ENCODE data around the gene ELAVL1. TPM values are rescaled to one million over a fixed set of nuclear protein-coding genes. Genes with fewer than 3 reads are reported as not detected.

Gene ELAVL1
- total and polyA plus RNA-seq, 2 donors (not counting 1 experiment from before 2014, with no cell fraction given): 21.8 to 63.5 TPM

DNA sequence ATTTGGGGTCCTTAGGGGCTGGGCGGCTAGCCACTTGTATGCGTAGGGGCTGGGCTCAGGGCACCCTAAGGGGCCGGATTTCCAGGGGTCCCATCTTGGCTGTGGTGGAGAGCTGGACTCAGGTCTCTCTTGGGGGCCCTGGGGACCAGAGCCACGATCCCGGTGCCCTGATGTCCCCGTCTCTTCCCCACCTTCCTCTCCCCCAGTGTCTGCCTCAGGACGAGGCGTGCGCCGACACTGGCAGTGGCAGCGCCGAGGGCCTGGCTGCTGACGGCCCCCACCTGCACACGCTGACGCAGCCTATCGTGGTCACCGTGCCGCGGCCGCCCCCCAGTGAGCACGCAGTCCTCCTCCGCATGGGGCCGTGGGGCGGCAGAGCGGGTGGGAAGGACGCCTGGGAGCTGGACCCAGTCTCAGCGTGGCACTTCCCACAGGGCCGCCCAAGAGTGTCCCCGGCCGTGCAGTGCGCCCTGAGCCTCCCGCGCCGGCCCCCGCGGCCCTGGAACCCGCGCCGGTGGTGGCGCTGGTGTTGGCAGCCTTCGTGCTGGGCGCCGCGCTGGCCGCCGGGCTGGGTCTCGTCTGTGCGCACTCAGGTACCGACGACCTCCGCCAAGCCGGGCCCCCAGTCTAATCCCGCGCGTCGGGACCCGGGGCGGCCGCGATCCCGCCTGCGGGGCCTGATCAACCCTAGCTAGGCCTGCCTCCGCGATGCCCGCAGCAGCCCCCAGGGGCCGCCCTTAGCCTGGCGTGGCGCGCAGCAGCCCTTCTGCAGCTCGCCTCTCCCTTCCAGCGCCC is 88.0 kb downstream of the ELAVL1 start:
- Histone ChIP-seq H3K4me3 (ENCODE audit: control extremely low read depth in 1 of 5, extremely low read depth in 1 of 5, insufficient read depth in 1 of 5, low read depth in 2 of 5, low read length in 4 of 5) (peak overlapping the region in 4 of 5 experiments; percentile 3 to 48 (median 18)), H3K27ac (ENCODE audit: low read length in 2 of 2) (no peak overlapping the region), H4K20me1 (ENCODE audit: control insufficient read depth, insufficient read depth, low read length, poor library complexity, severe bottlenecking) (peaks cover 53% of the 10 kb centered on the region), H2AFZ (ENCODE audit: insufficient read depth, low read depth, low read length, poor library complexity, severe bottlenecking) (peak overlapping the region; percentile 61), H3K79me2 (ENCODE audit: control insufficient read depth, insufficient read depth, low read length) (peaks cover 3% of the 10 kb centered on the region), H3K9ac (ENCODE audit: low read length) (peak overlapping the region; percentile 52), H3K4me2 (replicated peaks; ENCODE audit: low read depth, low read length, poor library complexity, severe bottlenecking) (peak overlapping the region; percentile 87), H3K9me3 (ENCODE audit: control extremely low read depth in 1 of 3, control insufficient read depth in 2 of 3, insufficient read depth in 1 of 3, low read length in 2 of 3) (peaks cover 0 to 28% (median 0%) of the 10 kb centered on the region in 3 donors), H3K27me3 (replicated peaks in 1 of 4; ENCODE audit: control extremely low read depth in 1 of 4, control insufficient read depth in 3 of 4, insufficient read depth in 4 of 4, low read length in 3 of 4) (peaks cover 0 to 47% (median 25%) of the 10 kb centered on the region in 4 experiments), H3K4me1 (ENCODE audit: control insufficient read depth in 2 of 2, insufficient read depth in 2 of 2, low read length in 2 of 2) (peaks cover 57 to 58% of the 10 kb centered on the region in 2 donors), H3K36me3 (replicated peaks in 1 of 2; ENCODE audit: control extremely low read depth in 1 of 2, control insufficient read depth in 1 of 2, extremely low read depth in 1 of 2, insufficient read depth in 2 of 2, low read length in 1 of 2) (peaks cover 0 to 5% of the 10 kb centered on the region in 2 experiments)
- TF ChIP-seq EZH2 (IDR thresholded peaks at IDR 0.05; ENCODE audit: borderline replicate concordance, insufficient read depth, low read depth, low read length, poor library complexity, severe bottlenecking): peak; percentile 63
- TF ChIP-seq, protein P1, sequence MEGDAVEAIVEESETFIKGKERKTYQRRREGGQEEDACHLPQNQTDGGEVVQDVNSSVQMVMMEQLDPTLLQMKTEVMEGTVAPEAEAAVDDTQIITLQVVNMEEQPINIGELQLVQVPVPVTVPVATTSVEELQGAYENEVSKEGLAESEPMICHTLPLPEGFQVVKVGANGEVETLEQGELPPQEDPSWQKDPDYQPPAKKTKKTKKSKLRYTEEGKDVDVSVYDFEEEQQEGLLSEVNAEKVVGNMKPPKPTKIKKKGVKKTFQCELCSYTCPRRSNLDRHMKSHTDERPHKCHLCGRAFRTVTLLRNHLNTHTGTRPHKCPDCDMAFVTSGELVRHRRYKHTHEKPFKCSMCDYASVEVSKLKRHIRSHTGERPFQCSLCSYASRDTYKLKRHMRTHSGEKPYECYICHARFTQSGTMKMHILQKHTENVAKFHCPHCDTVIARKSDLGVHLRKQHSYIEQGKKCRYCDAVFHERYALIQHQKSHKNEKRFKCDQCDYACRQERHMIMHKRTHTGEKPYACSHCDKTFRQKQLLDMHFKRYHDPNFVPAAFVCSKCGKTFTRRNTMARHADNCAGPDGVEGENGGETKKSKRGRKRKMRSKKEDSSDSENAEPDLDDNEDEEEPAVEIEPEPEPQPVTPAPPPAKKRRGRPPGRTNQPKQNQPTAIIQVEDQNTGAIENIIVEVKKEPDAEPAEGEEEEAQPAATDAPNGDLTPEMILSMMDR (IDR thresholded peaks at IDR 0.05): peak; percentile 75
- DNase-seq (peak; percentile 80), ATAC-seq (ENCODE audit: low read depth) (no peak)
- Mint-ChIP-seq H3K4me1 (peaks cover 42% of the 10 kb centered on the region), H3K27ac (peak overlapping the region; percentile 70), H3K27me3 (peaks cover 24% of the 10 kb centered on the region), H3K4me3 (peak overlapping the region; percentile 82), H3K9me3 (ENCODE audit: insufficient read depth) (no peaks in the 10 kb centered on the region)
- 2% methylated on average over 70 of the region's 71 CpGs for WGBS (ENCODE audit: insufficient coverage)
- intact Hi-C loops (cut with micrococcal nuclease): no loop called here
- ChIA-PET POLR2A (interaction anchor here (0.5 to 1.7 kb wide), 2 partner anchors 14 to 1329 kb away, joined by 6 read pairs; partner anchors contain the start of gene MAP2K7), CTCF (interaction anchor here (0.7 to 3.7 kb wide), 9 partner anchors 9 to 88 kb away, joined by 3 to 21 read pairs (median 3); partner anchors contain the start of genes MAP2K7 and TIMM44)

DNA sequence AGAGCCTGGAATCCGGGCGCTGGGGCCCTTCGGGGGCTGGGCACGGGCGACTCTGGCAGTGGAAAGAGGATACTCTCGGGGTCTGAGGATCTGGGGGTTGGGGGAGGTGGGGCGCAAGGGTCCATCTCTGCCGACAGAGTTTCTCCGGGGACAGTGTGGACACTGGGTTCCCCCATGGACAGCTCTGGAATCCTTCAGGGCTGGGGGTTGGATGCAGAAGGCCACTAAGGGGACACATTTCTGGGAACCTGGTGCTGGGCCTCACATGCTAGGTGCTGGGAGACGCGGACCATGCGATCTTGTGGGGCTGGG is 88.5 kb downstream of the ELAVL1 start:
- ChIA-PET POLR2A (interaction anchor here (1.7 kb wide), 1 partner anchor 13 kb away, joined by 6 read pairs; the partner anchor contains the start of gene MAP2K7), CTCF (interaction anchor here (1.0 to 3.7 kb wide), 3 partner anchors 9 to 44 kb away, joined by 3 to 21 read pairs (median 3); partner anchors contain the start of gene TIMM44)
- peaks cover 51% of the 10 kb centered on the region for H4K20me1 ChIP-seq (ENCODE audit: control insufficient read depth, insufficient read depth, low read length, poor library complexity, severe bottlenecking)
- H3K4me2 ChIP-seq (replicated peaks; ENCODE audit: low read depth, low read length, poor library complexity, severe bottlenecking): peak overlapping the region; percentile 87
- 5% methylated on average over 12 of the region's 12 CpGs for WGBS (ENCODE audit: insufficient coverage)
- Mint-ChIP-seq H3K27ac (peak overlapping the region; percentile 41), H3K9me3 (ENCODE audit: insufficient read depth) (no peaks in the 10 kb centered on the region), H3K4me1 (peaks cover 38% of the 10 kb centered on the region), H3K4me3 (peak overlapping the region; percentile 82), H3K27me3 (peaks cover 24% of the 10 kb centered on the region)
- DNase-seq (no peak), ATAC-seq (ENCODE audit: low read depth) (no peak)
- intact Hi-C loops (cut with micrococcal nuclease): no loop called here
- peak overlapping the region in 3 of 5 experiments; percentile 18 to 48 (median 18) for H3K4me3 ChIP-seq (ENCODE audit: control extremely low read depth in 1 of 5, extremely low read depth in 1 of 5, insufficient read depth in 1 of 5, low read depth in 2 of 5, low read length in 4 of 5)
- H2AFZ ChIP-seq (ENCODE audit: insufficient read depth, low read depth, low read length, poor library complexity, severe bottlenecking): peak overlapping the region; percentile 61
- H3K9me3 ChIP-seq (ENCODE audit: control extremely low read depth in 1 of 3, control insufficient read depth in 2 of 3, insufficient read depth in 1 of 3, low read length in 2 of 3): peaks cover 0 to 28% (median 0%) of the 10 kb centered on the region in 3 donors
- H3K4me1 ChIP-seq (ENCODE audit: control insufficient read depth in 2 of 2, insufficient read depth in 2 of 2, low read length in 2 of 2): peaks cover 56% of the 10 kb centered on the region in 2 donors
- no peak for TF ChIP-seq EZH2 (IDR thresholded peaks at IDR 0.05; ENCODE audit: borderline replicate concordance, insufficient read depth, low read depth, low read length, poor library complexity, severe bottlenecking)
- TF ChIP-seq, protein P1 (IDR thresholded peaks at IDR 0.05): no peak
- peaks cover 0 to 47% (median 25%) of the 10 kb centered on the region in 4 experiments for H3K27me3 ChIP-seq (replicated peaks in 1 of 4; ENCODE audit: control extremely low read depth in 1 of 4, control insufficient read depth in 3 of 4, insufficient read depth in 4 of 4, low read length in 3 of 4)
- H3K36me3 ChIP-seq (replicated peaks in 1 of 2; ENCODE audit: control extremely low read depth in 1 of 2, control insufficient read depth in 1 of 2, extremely low read depth in 1 of 2, insufficient read depth in 2 of 2, low read length in 1 of 2): peaks cover 3 to 4% of the 10 kb centered on the region in 2 experiments
- H3K79me2 ChIP-seq (ENCODE audit: control insufficient read depth, insufficient read depth, low read length): peaks cover 3% of the 10 kb centered on the region
- peak overlapping the region; percentile 52 for H3K9ac ChIP-seq (ENCODE audit: low read length)
- no peak overlapping the region for H3K27ac ChIP-seq (ENCODE audit: low read length in 2 of 2)

Data from B cell (primary cell).